WTC11 (cell line): ENCODE measurements around the gene CFAP20DC. TPM values are rescaled to one million over a fixed set of nuclear protein-coding genes. Genes with fewer than 3 reads are reported as not detected.
"Not testable (repeated sequence)": the region's sequence is repeated elsewhere in the genome, so short reads cannot be mapped to it uniquely, and the experiment has no call there.

Experiments
- ATAC-seq: fragments of 200-7000 bp; cut with Tn5 transposase; 2 replicates; pipeline ENCODE4 v1.10.0; 2021; ENCODE audit warnings: mild to moderate bottlenecking, moderate library complexity
- CTCF ChIA-PET: fragments of 300-600 bp; sonication (Branson Sonifier 250); formaldehyde crosslinking; loops from one replicate; lab custom pipeline; 2021; ENCODE audit warnings: antibody characterized with exemption; lab: Charles Lee
- POLR2A ChIA-PET: fragments of 350-600 bp; sonication (Branson Sonifier 250); formaldehyde crosslinking; loops from one replicate; lab custom pipeline; 2021; ENCODE audit warnings: antibody characterized with exemption; lab: Charles Lee
- DNase-seq: peaks from one replicate; pipeline ENCODE4 v3.0.0; 2021; ENCODE audit warnings: low spot score
- H3K27ac Mint-ChIP-seq: 2 replicates; pipeline ENCODE4 v1.8.0; 2021; ENCODE audit warnings: mixed read lengths
- H3K27me3 Mint-ChIP-seq: 2 replicates; pipeline ENCODE4 v1.8.0; 2021; ENCODE audit warnings: low read depth, mild to moderate bottlenecking, moderate library complexity, mixed read lengths
- H3K36me3 Mint-ChIP-seq: 2 replicates; pipeline ENCODE4 v1.8.0; 2021; ENCODE audit warnings: mixed read lengths
- H3K4me1 Mint-ChIP-seq: 2 replicates; pipeline ENCODE4 v1.8.0; 2022; ENCODE audit warnings: mixed read lengths
- H3K4me3 Mint-ChIP-seq: 2 replicates; pipeline ENCODE4 v1.8.0; 2021; ENCODE audit warnings: mild to moderate bottlenecking, moderate library complexity, mixed read lengths
- H3K9me3 Mint-ChIP-seq: 2 replicates; pipeline ENCODE4 v1.8.0; 2021; ENCODE audit warnings: mixed read lengths
- E2F1 ChIP-seq: sonication (generic); formaldehyde crosslinking; IDR thresholded peaks from 2 replicates; pipeline ENCODE4 v1.8.0; 2022; ENCODE audit warnings: mild to moderate bottlenecking, missing genetic modification reagents
- E2F5 ChIP-seq: sonication (generic); formaldehyde crosslinking; IDR thresholded peaks from 2 replicates; pipeline ENCODE4 v1.8.1; 2022; ENCODE audit warnings: mild to moderate bottlenecking, moderate library complexity, missing genetic modification reagents
- FOXJ3 ChIP-seq: sonication (generic); formaldehyde crosslinking; IDR thresholded peaks from 2 replicates; pipeline ENCODE4 v1.9.0; 2021; ENCODE audit warnings: missing genetic modification reagents, mild to moderate bottlenecking, borderline replicate concordance
- FOXP1 ChIP-seq: sonication (generic); formaldehyde crosslinking; IDR thresholded peaks from 2 replicates; pipeline ENCODE4 v1.8.0; 2022; ENCODE audit warnings: missing genetic modification reagents, mild to moderate bottlenecking, moderate library complexity, borderline replicate concordance
- MLX ChIP-seq: sonication (generic); formaldehyde crosslinking; IDR thresholded peaks from 2 replicates; pipeline ENCODE4 v1.8.1; 2023; ENCODE audit warnings: mild to moderate bottlenecking, missing genetic modification reagents, moderate library complexity
- MXD4 ChIP-seq: fragments of 250-450 bp; sonication (Bioruptor Pico); IDR thresholded peaks from 2 replicates; pipeline ENCODE4 v1.8.0; 2021; ENCODE audit warnings: mild to moderate bottlenecking, moderate library complexity, borderline replicate concordance
- NFE2L1 ChIP-seq: sonication (generic); formaldehyde crosslinking; IDR thresholded peaks from 2 replicates; pipeline ENCODE4 v1.8.1; 2023; ENCODE audit warnings: missing genetic modification reagents
- NFYB ChIP-seq: sonication (generic); formaldehyde crosslinking; conservative IDR thresholded peaks from 2 replicates; pipeline ENCODE4 v1.8.0; 2022; ENCODE audit warnings: low read depth, missing genetic modification reagents
- SMAD4 ChIP-seq: sonication (generic); formaldehyde crosslinking; IDR thresholded peaks from 2 replicates; pipeline ENCODE4 v1.8.0; 2022; ENCODE audit warnings: mild to moderate bottlenecking, missing genetic modification reagents
- SP1 ChIP-seq: sonication (generic); formaldehyde crosslinking; conservative IDR thresholded peaks from 2 replicates; pipeline ENCODE4 v1.8.1; 2022; ENCODE audit warnings: missing genetic modification reagents
- TEAD4 ChIP-seq: sonication (generic); formaldehyde crosslinking; IDR thresholded peaks from 2 replicates; pipeline ENCODE4 v1.8.0; 2022; ENCODE audit warnings: mild to moderate bottlenecking, missing genetic modification reagents
- ZBTB43 ChIP-seq: sonication (generic); formaldehyde crosslinking; IDR thresholded peaks from 2 replicates; pipeline ENCODE4 v1.8.1; 2023; ENCODE audit warnings: mild to moderate bottlenecking, missing genetic modification reagents
- ZNF121 ChIP-seq: sonication (generic); formaldehyde crosslinking; IDR thresholded peaks from 2 replicates; pipeline ENCODE4 v1.8.0; 2023; ENCODE audit warnings: missing genetic modification reagents
- ZNF232 ChIP-seq: sonication (generic); formaldehyde crosslinking; IDR thresholded peaks from 2 replicates; pipeline ENCODE4 v1.8.0; 2022; ENCODE audit warnings: mild to moderate bottlenecking, missing genetic modification reagents
- ZNF423 ChIP-seq: fragments of 250-450 bp; sonication (Bioruptor Pico); IDR thresholded peaks from 2 replicates; pipeline ENCODE4 v2.1.2; 2022; ENCODE audit warnings: mild to moderate bottlenecking, moderate library complexity
- ZNF532 ChIP-seq: fragments of 250-450 bp; sonication (Bioruptor Pico); IDR thresholded peaks from 2 replicates; pipeline ENCODE4 v1.9.0; 2021; ENCODE audit warnings: mild to moderate bottlenecking, borderline replicate concordance
- total RNA-seq: library from RNA; stranded (reverse); gene quantifications from 3 replicates; pipeline ENCODE4 v1.2.3, GENCODE V29; 2021

Gene CFAP20DC
- total RNA-seq, 1 experiment from 2014 or later, result 4.9 TPM

GRCh38 chr3:58711871-58712270 lies 338.0 kb downstream of the CFAP20DC start:
- Mint-ChIP-seq H3K4me3 (no peak overlapping the region), H3K4me1 (no peaks in the 10 kb centered on the region), H3K27ac (no peak overlapping the region), H3K27me3 (no peaks in the 10 kb centered on the region), H3K9me3 (peaks cover 33% of the 10 kb centered on the region), H3K36me3 (no peaks in the 10 kb centered on the region)
- ChIA-PET POLR2A (no interaction called here), CTCF (no interaction called here)
- TF ChIP-seq ZNF532 (CRISPR knock-in tag) (no peak), E2F1 (no peak), NFYB (no peak), TEAD4 (CRISPR knock-in tag) (no peak), FOXP1 (CRISPR knock-in tag) (no peak), FOXJ3 (CRISPR knock-in tag) (no peak), ZNF121 (no peak), MLX (CRISPR knock-in tag) (no peak), ZNF232 (no peak), NFE2L1 (CRISPR knock-in tag) (no peak), ZNF423 (CRISPR knock-in tag) (no peak), SP1 (no peak), ZBTB43 (no peak), E2F5 (CRISPR knock-in tag) (no peak), MXD4 (CRISPR knock-in tag) (no peak), SMAD4 (CRISPR knock-in tag) (no peak)
- no peak for DNase-seq
- ATAC-seq, result no peak

- H3K4me3 Mint-ChIP-seq, H3K4me1 Mint-ChIP-seq, H3K36me3 Mint-ChIP-seq, ATAC-seq, H3K27me3 Mint-ChIP-seq, DNase-seq, POLR2A ChIA-PET, CTCF ChIA-PET, H3K27ac Mint-ChIP-seq: not testable (repeated sequence)
- TF ChIP-seq NFYB, result peak; percentile 31
- H3K9me3 Mint-ChIP-seq, result peaks cover 22% of the 10 kb centered on the region
Observed at GRCh38 chr3:58708983-58709382, 340.8 kb downstream of the CFAP20DC start.
